Motor neuron (in vitro differentiated cells): ENCODE measurements around the gene VAV3. TPM values are rescaled to one million over a fixed set of nuclear protein-coding genes. Genes with fewer than 3 reads are reported as not detected.
"Not testable (repeated sequence)": the region's sequence is repeated elsewhere in the genome, so short reads cannot be mapped to it uniquely, and the experiment has no call there.

ENCODE experiments used
- ATAC-seq, 8 experiments: fragments of 200-7000 bp; cut with Tn5 transposase; replicated peaks in 6 of 8; 2 replicates each; pipeline ENCODE4 v1.8.0; 2021; ENCODE audit warnings: mild to moderate bottlenecking in 8 of 8, moderate library complexity in 8 of 8
- H3K27ac ChIP-seq, 2 donors: fragments of 250-450 bp; sonication (Bioruptor Pico); 2 replicates each; pipeline ENCODE4 v1.9.0; 2021; ENCODE audit warnings: antibody characterized with exemption in 2 of 2, mild to moderate bottlenecking in 2 of 2, moderate library complexity in 1 of 2
- H3K4me1 ChIP-seq, 2 donors: fragments of 250-450 bp; sonication (Bioruptor Pico); replicated peaks in 1 of 2; 2 replicates each; pipeline ENCODE4 v1.6.1; 2021; ENCODE audit warnings: antibody characterized with exemption in 2 of 2, mild to moderate bottlenecking in 2 of 2, moderate library complexity in 1 of 2
- H3K4me3 ChIP-seq, 5 donors: fragments of 250-450 bp; sonication (Bioruptor Pico); 2 replicates each; pipeline ENCODE4 v1.9.0; 2021; ENCODE audit warnings: antibody characterized with exemption in 5 of 5, mild to moderate bottlenecking in 5 of 5, moderate library complexity in 4 of 5
- whole genome bisulfite sequencing, 10 experiments: fragments of 450-650 bp; shearing (Covaris generic); methylation state at CpG; one replicate each; pipeline ENCODE4 v1.0.0; 2022; 5-methylcytosine and 5-hydroxymethylcytosine counted together
- in situ Hi-C, 9 experiments: fragments of 400-800 bp; cut with MboI; loops; one replicate each; pipeline ENCODE4 v1.15.0; 2021; ENCODE audit warnings: low sequenced_read_pairs in 9 of 9, low pct_unique_long_range_greater_than_20kb in 2 of 9; ENCODE audit not compliant: unreplicated experiment in 9 of 9
- total RNA-seq, 8 experiments: library from RNA; unstranded; fragments of 300-600 nt; gene quantifications; 2 replicates each; pipeline versions ENCODE4 v1.2.3 to v1.2.4, GENCODE V29; 2022

The VAV3 gene
- total RNA-seq, 8 experiments from 2014 or later: 0.09 to 34.3 (median 10.3) TPM

DNA sequence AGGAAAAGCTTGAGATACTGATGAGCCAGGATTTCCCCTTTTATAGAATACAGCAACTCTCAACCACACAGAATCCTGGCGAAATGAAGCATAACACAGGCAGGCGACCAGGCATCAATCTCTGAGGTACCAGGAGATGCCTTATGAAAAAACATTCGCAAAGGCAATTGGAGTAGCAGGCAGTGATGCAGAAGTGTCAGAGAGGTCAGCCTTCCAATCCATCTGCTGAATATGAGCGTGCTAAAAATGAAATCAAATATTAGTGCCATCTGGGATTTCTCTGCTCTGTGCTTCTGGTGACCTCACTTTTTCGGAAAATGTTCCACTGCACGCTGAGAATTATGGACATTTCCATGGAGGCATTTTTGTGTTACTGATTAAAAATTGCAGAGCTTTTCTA lies 258.8 kb downstream of the VAV3 start:
- ATAC-seq: peak in 5 of 8 experiments; percentile 85 to 100 (median 99)
- H3K27ac ChIP-seq: no peak overlapping the region
- WGBS, 10 experiments: 21 to 100% (median 65%) methylated on average over 1 to 6 of the region's 6 CpGs; no CpG with 5 or more reads in 2 of the 10 experiments
- H3K4me1 ChIP-seq: peaks cover 0 to 12% of the 10 kb centered on the region in 2 donors
- in situ Hi-C loops: no loop called here
- no peak overlapping the region for H3K4me3 ChIP-seq

DNA sequence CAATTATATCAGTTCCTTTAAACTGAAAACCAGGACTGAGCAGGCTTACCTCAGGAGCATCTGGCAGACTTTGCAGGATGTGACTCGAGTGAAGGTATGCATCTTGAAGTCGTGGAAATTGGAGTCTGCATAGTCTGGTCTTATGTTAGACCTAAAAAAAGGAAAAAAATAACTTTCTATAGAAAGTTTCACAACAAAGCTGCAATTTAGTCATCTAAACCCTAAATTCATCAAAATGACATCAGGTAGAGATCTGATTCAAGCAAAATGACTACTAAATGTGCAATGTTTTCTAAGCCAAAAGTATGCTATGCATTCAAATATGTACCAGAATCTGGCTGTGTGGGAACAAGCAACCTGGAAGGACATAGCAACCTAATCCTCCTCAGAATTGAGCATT lies 260.1 kb downstream of the VAV3 start:
- 40 to 100% (median 89%) methylated on average over 1 to 2 of the region's 2 CpGs; no CpG with 5 or more reads in 4 of the 10 experiments for WGBS, 10 experiments
- in situ Hi-C loops: no loop called here
- H3K4me1 ChIP-seq: peaks cover 0 to 18% of the 10 kb centered on the region in 2 donors
- no peak overlapping the region for H3K4me3 ChIP-seq
- no peak overlapping the region for H3K27ac ChIP-seq
- ATAC-seq: no peak

GRCh38 chr1:107702946-107703571 lies 261.9 kb downstream of the VAV3 start:
- 60 to 100% (median 82%) methylated on average over 1 to 4 of the region's 4 CpGs for WGBS, 10 experiments
- ATAC-seq: no peak
- Histone ChIP-seq H3K27ac (no peak overlapping the region), H3K4me1 (peaks cover 0 to 25% of the 10 kb centered on the region in 2 donors), H3K4me3 (no peak overlapping the region)
- in situ Hi-C loops: no loop called here

GRCh38 chr1:107700651-107701050 lies 264.3 kb downstream of the VAV3 start:
- WGBS, 10 experiments: 0 to 83% (median 43%) methylated on average over 1 to 3 of the region's 3 CpGs
- peak in 2 of 8 experiments; percentile 20 to 51 for ATAC-seq
- H3K4me3 ChIP-seq, H3K27ac ChIP-seq, in situ Hi-C loops: not testable (repeated sequence)
- H3K4me1 ChIP-seq: peaks cover 0 to 15% of the 10 kb centered on the region in 2 donors

GRCh38 chr1:107698161-107698560 lies 266.8 kb downstream of the VAV3 start:
- Histone ChIP-seq H3K4me3 (no peak overlapping the region), H3K27ac (no peak overlapping the region), H3K4me1 (peaks cover 0 to 13% of the 10 kb centered on the region in 2 donors)
- in situ Hi-C loops: no loop called here
- whole genome bisulfite sequencing, 10 experiments: 50 to 100% (median 86%) methylated on average over 1 to 6 of the region's 6 CpGs
- no peak for ATAC-seq

DNA sequence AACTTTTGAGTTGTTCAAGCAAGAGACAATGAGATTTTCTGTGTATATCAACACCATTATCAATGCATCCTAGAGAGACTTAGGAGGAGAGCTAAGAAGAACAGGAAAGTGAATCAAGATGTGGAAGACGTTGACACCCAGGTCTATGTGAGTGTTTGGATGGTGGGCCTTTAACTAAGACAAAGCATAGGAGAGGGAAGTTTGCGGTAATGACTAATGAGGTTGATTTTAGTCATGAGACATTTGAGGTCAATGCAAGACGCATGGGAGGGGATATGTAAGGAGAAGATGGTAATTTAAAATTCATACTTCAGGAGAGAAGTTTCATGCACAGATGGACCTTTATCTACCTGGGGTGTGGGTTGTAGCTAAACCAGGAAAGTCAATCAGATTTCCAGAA lies 269.6 kb downstream of the VAV3 start:
- 52 to 96% (median 80%) methylated on average over 1 to 3 of the region's 3 CpGs; no CpG with 5 or more reads in 1 of the 10 experiments for WGBS, 10 experiments
- Histone ChIP-seq H3K4me1 (peaks cover 0 to 11% of the 10 kb centered on the region in 2 donors), H3K4me3 (no peak overlapping the region), H3K27ac (no peak overlapping the region)
- in situ Hi-C loops: no loop called here
- ATAC-seq: peak in 1 of 8 experiments; percentile 13

- Histone ChIP-seq H3K27ac (no peak overlapping the region), H3K4me3 (no peak overlapping the region), H3K4me1 (no peaks in the 10 kb centered on the region)
- WGBS, 10 experiments: 44 to 100% (median 89%) methylated on average over 1 to 8 of the region's 8 CpGs; no CpG with 5 or more reads in 1 of the 10 experiments
- ATAC-seq: peak in 3 of 8 experiments; percentile 36 to 87 (median 49)
- in situ Hi-C loops: no loop called here
Observed at GRCh38 chr1:107692580-107693345, 272.2 kb downstream of the VAV3 start.

DNA sequence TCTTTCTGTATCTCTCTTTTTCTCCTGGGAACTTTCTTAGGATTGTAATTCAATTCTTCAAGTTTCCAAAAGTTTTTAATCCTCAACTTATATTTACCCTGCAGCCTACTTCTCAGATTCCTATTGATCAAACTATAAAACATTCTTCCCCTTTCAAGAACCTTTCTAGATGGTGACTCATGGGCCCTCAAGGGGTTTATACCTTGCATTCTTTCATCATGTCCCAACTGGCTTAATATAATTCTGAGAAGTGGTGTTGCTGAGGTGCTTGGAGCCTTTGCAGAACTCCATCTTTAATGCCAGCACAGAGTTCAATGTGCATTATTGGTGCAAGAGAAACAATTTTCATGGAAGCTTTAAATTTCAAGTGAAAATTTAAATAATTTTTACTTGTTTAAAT lies 273.4 kb downstream of the VAV3 start:
- ATAC-seq: no peak
- Histone ChIP-seq H3K4me1 (no peaks in the 10 kb centered on the region), H3K4me3 (no peak overlapping the region), H3K27ac (no peak overlapping the region)
- in situ Hi-C loops: no loop called here

- 60 to 100% (median 100%) methylated on average over 1 to 2 of the region's 2 CpGs; no CpG with 5 or more reads in 3 of the 10 experiments for WGBS, 10 experiments
- in situ Hi-C loops: no loop called here
Observed at GRCh38 chr1:107690491-107690890, 274.5 kb downstream of the VAV3 start.

GRCh38 chr1:107689733-107690132 lies 275.2 kb downstream of the VAV3 start:
- Histone ChIP-seq H3K4me3 (no peak overlapping the region), H3K27ac (no peak overlapping the region), H3K4me1 (no peaks in the 10 kb centered on the region)
- ATAC-seq: no peak
- in situ Hi-C loops: no loop called here
- 17 to 90% (median 78%) methylated on average over 1 to 4 of the region's 4 CpGs for WGBS, 10 experiments

More at GRCh38 chr1:107690491-107690890, 274.5 kb downstream of the VAV3 start:
- H3K4me3 ChIP-seq: no peak overlapping the region
- no peak for ATAC-seq
- no peak overlapping the region for H3K27ac ChIP-seq
- H3K4me1 ChIP-seq: no peaks in the 10 kb centered on the region

GRCh38 chr1:107689159-107689558 lies 275.8 kb downstream of the VAV3 start:
- Histone ChIP-seq H3K4me3 (no peak overlapping the region), H3K4me1 (no peaks in the 10 kb centered on the region), H3K27ac (no peak overlapping the region)
- WGBS, 10 experiments: 0 to 69% (median 33%) methylated on average over 1 of the region's 1 CpG; no CpG with 5 or more reads in 1 of the 10 experiments
- in situ Hi-C loops: no loop called here
- ATAC-seq: peak in 2 of 8 experiments; percentile 29 to 60

GRCh38 chr1:107687849-107688753 lies 276.9 kb downstream of the VAV3 start:
- Histone ChIP-seq H3K4me3 (no peak overlapping the region), H3K27ac (no peak overlapping the region), H3K4me1 (peaks cover 0 to 3% of the 10 kb centered on the region in 2 donors)
- WGBS, 10 experiments: 75 to 100% (median 89%) methylated on average over 1 to 9 of the region's 9 CpGs
- ATAC-seq: peak in 1 of 8 experiments; percentile 20
- in situ Hi-C loops: no loop called here

GRCh38 chr1:107683683-107684082 lies 281.3 kb downstream of the VAV3 start:
- in situ Hi-C loops: no loop called here
- Histone ChIP-seq H3K4me3 (no peak overlapping the region), H3K4me1 (peaks cover 0 to 13% of the 10 kb centered on the region in 2 donors), H3K27ac (no peak overlapping the region)
- ATAC-seq: no peak
- WGBS, 10 experiments: 0 to 100% (median 92%) methylated on average over 1 to 2 of the region's 2 CpGs; no CpG with 5 or more reads in 1 of the 10 experiments
